ENCODE data around the gene TSC2.

The TSC2 gene

GRCh38 chr16:2072926-2073325 lies 25.1 kb downstream of the TSC2 start:
- no peak for DNase-seq

DNA sequence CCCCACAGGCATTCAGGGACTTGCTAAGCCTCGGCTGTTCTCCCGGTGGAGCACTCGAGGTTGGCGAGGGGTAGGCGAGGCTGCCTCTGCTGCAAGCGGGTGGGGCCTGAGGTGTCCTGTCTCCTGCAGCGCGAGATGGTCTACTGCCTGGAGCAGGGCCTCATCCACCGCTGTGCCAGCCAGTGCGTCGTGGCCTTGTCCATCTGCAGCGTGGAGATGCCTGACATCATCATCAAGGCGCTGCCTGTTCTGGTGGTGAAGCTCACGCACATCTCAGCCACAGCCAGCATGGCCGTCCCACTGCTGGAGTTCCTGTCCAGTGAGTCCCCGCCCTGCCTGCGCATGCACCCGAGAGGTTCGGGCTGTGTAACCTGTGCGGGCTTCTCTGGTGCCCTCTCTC lies 26.3 kb downstream of the TSC2 start:
- DNase-seq, result no peak

DNA sequence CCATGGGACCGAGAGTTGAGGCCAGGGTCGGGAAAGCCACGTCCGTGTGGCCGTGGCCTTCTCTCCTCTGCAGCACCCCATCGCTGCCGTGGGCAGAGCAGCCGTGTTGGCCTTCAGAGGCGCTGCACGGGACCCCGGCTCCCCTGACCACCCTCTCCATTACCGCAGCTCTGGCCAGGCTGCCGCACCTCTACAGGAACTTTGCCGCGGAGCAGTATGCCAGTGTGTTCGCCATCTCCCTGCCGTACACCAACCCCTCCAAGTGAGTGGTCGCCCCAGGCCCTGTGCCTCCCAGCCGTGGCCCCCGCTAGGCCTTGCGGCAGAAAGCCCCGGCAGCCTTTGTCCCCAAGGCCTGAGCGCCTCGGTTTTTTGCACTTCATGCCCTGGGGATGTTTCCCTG lies 27.8 kb downstream of the TSC2 start:
- no peak for DNase-seq

DNA sequence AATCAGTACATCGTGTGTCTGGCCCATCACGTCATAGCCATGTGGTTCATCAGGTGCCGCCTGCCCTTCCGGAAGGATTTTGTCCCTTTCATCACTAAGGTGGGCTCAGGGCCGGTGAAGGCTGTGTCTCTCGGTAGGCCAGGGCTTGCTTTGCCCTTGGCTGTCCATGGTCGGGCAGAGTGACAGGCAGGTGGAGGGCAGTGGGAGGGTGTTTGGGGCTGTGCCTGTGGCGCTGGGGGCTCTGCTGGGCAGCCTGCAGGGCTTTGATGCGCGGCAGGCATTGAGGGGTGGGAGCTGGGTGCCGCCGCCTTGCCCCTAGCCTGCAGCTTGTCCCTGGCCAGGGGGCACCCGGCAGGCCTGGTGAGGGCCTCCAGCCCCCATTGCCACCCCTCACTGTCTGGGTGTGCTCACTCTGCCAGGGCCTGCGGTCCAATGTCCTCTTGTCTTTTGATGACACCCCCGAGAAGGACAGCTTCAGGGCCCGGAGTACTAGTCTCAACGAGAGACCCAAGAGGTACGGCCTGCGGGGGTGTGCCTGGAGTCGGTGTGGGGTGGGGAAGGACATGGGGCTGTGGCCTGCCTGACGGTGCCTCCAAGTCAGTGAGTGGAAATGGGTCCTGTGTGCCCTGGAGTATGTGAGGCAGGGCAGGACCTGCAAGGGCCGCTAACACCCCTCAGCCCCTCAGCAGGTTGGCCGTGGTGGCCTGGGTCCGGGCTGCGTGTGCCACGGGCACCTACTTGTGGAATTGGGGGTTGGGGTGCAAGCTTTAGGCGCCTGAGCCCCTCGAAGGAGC lies 28.5 kb downstream of the TSC2 start:
- no peak for DNase-seq

- DNase-seq, result no peak
Measured at GRCh38 chr16:2077016-2077415, 29.2 kb downstream of the TSC2 start.

DNA sequence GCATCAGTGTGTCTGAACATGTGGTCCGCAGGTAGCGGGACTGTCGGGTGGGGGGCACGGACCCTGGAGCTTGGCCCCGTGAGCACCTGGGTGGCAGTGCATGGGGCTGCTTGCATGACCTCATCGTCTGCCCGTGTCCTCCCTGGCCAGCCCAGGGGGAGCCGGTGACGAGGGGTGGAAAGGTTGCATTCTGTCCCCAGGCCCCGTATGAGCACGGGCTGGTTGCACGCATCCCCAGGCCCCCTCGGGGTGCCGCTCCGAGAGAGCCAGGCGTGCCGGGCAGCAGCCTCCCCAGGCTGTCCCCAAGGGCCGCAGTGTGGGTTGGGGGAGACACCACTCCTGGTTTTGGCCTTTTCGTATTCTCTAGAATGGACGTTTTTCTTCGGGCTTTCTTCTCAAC lies 29.9 kb downstream of the TSC2 start:
- no peak for DNase-seq

GRCh38 chr16:2078096-2078495 lies 30.3 kb downstream of the TSC2 start:
- DNase-seq, result no peak

- DNase-seq, result no peak
Measured at GRCh38 chr16:2078691-2079090, 30.9 kb downstream of the TSC2 start.

- no peak for DNase-seq
Measured at GRCh38 chr16:2079311-2079800, 31.6 kb downstream of the TSC2 start.

GRCh38 chr16:2079991-2080390 lies 32.2 kb downstream of the TSC2 start:
- DNase-seq, result no peak

DNA sequence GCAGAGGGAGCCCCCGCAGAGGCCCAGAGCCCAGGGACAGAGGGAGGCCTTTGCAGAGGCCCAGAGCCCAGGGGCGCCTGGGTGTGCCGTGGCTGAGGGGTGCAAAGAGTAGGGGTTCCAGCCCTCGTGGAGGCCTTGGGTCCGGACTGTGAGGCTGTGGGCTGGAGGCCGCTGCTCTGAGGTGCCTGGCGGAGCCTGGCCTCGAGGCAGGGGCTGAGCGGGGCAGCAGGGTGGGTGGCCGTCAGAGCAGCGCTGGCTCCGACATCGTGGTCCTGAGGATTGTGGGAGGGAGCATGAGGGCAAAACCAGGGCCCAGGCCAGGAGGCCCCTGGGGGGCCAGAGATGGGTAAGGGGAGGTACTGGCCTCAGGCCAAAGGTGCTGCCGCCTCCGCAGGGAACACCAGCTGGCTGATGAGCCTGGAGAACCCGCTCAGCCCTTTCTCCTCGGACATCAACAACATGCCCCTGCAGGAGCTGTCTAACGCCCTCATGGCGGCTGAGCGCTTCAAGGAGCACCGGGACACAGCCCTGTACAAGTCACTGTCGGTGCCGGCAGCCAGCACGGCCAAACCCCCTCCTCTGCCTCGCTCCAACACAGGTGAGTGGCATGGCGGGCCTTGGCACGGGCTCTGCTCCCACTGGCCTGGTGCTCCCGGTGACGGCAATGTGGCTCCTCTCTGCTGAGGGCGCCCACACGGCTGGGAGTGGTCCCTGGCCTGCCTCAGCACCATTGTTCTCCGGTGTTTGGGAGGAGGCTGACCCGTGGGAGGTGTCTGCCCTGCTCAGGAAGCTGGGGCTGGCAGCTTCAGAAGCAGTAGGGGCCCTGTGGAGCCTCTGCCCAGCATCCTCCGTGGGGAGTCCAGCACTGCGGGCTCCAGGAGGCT lies 33.7 kb downstream of the TSC2 start:
- DNase-seq, result no peak

DNA sequence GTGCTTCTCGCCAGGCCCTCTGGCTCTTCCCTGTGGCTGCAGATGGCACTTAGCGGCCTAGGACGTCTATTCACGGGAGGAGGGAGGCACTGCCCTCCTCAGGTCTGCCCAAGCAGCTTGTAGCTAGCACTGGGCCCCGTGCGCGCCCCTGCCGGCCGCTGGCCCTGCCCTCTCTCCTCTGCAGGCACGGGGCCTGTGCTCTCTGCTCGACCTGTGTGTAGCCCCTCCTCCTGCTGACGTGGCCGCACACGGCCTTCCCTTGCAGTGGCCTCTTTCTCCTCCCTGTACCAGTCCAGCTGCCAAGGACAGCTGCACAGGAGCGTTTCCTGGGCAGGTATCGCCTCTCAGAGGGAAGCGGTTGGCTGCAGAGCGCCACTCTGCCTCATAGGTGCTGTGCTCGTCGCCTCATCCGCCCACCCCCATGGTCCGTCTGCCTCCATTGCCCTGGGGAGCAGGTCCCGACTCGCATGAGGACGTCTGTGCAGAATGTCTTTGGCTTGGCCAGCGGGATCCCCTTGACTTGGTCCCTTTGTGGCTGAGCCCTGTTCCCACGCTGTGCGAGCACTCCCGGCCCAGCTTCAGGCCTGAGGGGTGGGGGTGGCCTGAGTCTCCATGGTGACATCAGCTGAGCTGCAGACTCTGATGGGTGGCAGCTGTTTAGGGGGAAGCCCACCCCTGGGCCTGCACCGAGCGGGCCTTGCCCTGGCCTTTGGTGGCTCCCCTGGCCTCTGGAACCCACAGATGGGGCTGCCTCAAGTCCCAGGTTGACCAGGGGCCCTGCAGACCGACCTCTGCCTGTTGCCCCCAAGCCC lies 34.6 kb downstream of the TSC2 start:
- peak; percentile 11 for DNase-seq

- no peak for DNase-seq
Measured at GRCh38 chr16:2082983-2083364, 35.2 kb downstream of the TSC2 start.

DNA sequence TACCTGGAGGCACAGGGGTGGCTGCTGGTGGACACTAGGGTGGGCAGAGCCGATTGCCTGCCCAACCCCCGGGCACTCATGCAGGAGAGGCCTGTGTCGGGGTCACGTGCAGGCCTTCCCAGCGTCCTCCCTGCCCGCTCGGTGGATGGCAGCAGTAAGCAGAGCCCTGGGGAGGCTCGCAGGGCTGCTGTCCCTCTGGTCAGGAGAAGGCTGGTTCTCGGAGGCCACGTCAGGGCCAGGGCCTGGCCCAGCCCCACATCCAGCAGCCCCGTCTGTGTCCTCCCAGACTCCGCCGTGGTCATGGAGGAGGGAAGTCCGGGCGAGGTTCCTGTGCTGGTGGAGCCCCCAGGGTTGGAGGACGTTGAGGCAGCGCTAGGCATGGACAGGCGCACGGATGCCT lies 35.6 kb downstream of the TSC2 start:
- DNase-seq, result no peak

DNA sequence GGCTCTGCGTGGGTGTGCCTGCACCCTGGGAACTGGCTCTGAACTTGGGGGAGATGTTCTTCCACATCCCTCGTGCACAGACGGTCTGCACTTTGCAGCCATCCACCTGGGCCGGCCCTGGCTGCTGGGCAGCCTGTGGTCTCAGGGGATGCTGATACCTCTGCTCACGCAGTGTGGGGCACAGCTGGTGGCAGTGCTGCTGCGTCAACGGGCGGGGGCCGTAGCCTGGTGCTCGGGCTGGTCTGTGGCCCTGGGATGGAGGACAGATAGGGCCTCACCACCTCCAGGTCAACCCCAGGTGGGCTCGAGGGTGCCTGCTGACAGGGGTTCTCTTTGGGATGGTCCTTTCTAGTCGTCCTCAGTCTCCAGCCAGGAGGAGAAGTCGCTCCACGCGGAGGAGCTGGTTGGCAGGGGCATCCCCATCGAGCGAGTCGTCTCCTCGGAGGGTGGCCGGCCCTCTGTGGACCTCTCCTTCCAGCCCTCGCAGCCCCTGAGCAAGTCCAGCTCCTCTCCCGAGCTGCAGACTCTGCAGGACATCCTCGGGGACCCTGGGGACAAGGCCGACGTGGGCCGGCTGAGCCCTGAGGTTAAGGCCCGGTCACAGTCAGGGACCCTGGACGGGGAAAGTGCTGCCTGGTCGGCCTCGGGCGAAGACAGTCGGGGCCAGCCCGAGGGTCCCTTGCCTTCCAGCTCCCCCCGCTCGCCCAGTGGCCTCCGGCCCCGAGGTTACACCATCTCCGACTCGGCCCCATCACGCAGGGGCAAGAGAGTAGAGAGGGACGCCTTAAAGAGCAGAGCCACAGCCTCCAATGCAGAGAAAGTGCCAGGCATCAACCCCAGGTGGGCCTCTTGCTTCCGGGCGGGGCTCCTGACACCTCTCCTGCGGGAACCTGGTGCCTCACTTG lies 36.3 kb downstream of the TSC2 start:
- no peak for DNase-seq

- DNase-seq, result no peak
Measured at GRCh38 chr16:2084895-2085625, 37.3 kb downstream of the TSC2 start.

DNA sequence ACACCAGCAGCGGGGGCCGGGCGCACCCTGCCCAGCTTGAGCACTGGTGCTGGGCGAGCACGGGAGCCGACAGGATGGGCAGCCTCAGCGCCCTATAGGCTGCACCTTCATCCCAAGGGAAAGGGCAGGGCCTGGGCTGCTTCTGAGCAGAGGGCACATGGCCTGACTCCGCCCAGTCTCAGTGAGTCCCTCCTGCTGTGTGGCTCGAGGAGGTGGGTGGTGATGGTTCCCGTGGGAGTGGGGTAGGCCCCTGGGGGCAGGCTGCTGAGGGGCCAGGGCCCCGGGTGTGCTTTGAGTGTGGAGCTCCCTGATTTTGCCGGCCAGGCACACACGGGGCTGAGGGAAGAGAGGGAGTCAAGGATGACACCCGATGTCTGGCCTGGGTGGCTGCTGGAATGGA lies 37.9 kb downstream of the TSC2 start:
- DNase-seq, result no peak

DNA sequence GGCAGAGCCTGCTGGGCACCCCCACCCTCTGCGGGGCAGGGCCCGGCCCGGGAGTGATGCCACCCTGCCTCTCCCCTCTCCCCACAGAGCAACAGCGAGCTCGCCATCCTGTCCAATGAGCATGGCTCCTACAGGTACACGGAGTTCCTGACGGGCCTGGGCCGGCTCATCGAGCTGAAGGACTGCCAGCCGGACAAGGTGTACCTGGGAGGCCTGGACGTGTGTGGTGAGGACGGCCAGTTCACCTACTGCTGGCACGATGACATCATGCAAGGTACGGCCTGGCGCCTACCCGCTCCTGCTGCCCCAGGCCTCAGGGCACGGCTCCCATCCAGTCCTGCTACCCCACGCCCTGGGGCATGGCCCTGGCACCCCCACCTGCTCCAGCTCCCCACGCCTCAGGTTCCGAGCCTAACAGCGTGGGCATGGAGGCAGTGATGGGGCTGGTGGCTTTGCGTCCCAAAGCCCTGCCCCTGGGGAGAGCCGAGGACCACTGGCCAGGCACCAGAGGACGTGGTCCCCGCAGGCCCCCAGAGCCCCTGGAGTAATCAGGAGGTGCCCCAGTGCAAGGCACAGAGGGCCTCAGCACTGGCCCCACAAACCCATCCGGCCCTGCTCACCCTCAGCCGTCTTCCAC lies 38.4 kb downstream of the TSC2 start:
- no peak for DNase-seq

GRCh38 chr16:2086812-2087747 lies 39.3 kb downstream of the TSC2 start:
- no peak for DNase-seq
